ENCODE measurements around the gene HDAC5.

HDAC5 gene

DNA sequence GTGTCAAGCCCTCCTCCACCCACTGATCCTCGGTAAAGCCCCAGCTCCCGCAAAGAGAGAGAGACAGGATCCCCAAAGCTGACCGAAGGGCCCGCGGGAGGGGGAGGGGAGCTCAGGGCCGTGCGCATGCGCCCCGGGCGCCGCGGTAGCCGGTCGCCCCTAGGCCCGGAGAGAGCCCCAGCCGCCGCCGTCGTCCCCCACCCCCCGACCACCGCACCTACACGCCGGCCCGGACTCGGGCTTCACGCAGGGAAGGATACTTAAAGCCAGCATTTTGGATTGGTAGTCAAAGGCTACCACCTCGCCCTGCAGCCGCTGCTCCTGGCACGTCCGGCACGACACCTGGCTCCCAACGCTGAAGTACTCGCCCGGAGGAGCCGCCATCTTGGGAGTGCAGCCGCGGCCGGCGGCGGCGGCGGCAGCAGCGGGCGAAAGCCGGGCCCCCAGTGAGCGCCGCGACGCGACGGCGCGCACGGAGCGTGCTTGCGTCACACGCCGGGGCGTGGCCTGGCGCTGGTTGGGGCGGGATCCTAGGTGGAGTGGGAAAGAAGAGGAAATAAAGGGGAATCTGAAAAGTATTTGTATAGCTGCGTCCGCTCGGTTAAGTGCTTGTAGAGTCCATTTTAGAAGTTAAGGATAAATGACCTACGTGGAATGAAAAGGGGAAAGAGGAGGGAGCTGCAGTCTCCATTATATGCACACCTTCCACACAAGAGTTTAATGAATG lies 57.1 kb downstream of the HDAC5 start, which contains the start of gene LSM12:
TSS of gene LSM12 (minus strand) at position 468 of the 727 bp plus-strand sequence. CDS start at position 384, 84 bp downstream.
- H3K4me3 ChIP-seq (ENCODE audit: low read depth, low read length): peak within 1 kb of the TSS; percentile 86
- TF ChIP-seq, protein P1, sequence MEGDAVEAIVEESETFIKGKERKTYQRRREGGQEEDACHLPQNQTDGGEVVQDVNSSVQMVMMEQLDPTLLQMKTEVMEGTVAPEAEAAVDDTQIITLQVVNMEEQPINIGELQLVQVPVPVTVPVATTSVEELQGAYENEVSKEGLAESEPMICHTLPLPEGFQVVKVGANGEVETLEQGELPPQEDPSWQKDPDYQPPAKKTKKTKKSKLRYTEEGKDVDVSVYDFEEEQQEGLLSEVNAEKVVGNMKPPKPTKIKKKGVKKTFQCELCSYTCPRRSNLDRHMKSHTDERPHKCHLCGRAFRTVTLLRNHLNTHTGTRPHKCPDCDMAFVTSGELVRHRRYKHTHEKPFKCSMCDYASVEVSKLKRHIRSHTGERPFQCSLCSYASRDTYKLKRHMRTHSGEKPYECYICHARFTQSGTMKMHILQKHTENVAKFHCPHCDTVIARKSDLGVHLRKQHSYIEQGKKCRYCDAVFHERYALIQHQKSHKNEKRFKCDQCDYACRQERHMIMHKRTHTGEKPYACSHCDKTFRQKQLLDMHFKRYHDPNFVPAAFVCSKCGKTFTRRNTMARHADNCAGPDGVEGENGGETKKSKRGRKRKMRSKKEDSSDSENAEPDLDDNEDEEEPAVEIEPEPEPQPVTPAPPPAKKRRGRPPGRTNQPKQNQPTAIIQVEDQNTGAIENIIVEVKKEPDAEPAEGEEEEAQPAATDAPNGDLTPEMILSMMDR (IDR thresholded peaks at IDR 0.05; ENCODE audit: control insufficient read depth, extremely low read depth, insufficient read depth): no peak
- DNase-seq (ENCODE audit: low read depth): no peak

DNA sequence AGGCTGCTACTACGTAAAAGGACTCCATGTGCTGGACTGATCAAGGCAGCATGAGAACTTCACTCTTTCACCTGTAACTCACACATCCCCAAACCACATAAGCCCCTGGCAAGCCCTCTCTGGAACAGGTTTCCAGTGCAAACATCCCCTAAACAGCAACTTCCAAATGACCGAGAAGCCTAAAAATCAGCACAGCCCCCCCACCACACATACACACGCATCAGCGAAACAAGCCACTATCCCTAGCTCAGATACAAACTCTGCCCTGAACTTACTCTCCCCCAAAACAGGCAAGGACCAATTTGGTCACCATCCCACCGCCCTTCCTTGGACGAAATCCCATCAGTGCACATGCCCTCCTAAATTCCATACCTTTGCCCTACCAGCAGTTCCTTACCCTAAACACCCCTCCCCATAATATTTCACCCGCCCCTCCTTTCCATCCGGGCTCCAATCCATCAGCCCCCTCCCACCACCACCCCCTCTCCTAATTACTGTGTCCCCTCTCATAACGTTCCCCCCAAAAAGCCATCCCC lies 57.7 kb downstream of the HDAC5 start:
- TF ChIP-seq, protein P1 (IDR thresholded peaks at IDR 0.05; ENCODE audit: control insufficient read depth, extremely low read depth, insufficient read depth): no peak
- no peak for DNase-seq (ENCODE audit: low read depth)

DNA sequence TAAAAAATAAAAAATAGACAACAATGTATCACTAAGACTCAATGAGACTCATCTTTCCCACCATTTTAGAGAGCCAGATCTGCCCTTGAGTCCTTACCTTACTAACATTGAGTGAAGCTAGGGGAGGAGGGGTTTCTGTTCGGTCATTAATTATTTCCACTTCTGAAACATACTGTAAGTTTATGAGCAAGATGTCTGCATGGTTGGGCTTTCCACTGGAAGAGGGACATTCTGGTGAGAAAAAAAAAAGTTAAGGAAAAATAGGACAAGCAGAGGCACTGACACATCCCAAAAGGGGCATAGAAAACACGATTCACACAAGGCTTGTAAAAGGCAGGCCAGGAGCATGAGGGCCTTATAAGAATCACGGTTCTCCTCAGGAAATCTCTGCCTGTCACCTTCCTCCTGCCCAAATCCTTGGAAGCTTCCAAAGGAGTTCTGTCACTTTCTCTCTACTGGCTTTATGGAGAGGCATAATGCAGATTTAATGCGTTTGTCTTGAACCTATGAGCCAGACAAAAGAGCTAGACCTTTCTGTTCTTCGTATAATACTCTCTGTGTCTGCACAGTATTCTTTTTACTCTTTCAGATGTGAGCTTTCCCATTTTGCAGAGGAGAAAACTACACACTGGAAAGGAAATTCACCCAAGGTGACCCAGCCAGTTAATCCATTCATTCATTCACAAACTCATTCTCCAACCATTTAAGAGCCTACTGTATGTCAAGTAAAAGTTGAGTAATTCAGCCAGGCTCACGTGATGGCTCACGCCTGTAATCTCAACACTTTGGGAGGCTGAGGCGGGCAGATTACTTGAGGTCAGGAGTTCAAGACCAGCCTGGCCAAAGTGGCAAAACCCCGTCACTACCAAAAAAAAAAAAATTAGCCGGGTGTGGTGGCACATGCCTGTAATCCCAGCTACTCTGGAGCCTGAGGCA lies 59.5 kb downstream of the HDAC5 start:
- H3K4me3 ChIP-seq (ENCODE audit: low read depth, low read length): no peak overlapping the region
- no peak for DNase-seq (ENCODE audit: low read depth)
- TF ChIP-seq, protein P1 (IDR thresholded peaks at IDR 0.05; ENCODE audit: control insufficient read depth, extremely low read depth, insufficient read depth): no peak

More for the DNA sequence above, 57.7 kb downstream of the HDAC5 start:
- H3K4me3 ChIP-seq (ENCODE audit: low read depth, low read length): peak overlapping the region; percentile 86

DNA sequence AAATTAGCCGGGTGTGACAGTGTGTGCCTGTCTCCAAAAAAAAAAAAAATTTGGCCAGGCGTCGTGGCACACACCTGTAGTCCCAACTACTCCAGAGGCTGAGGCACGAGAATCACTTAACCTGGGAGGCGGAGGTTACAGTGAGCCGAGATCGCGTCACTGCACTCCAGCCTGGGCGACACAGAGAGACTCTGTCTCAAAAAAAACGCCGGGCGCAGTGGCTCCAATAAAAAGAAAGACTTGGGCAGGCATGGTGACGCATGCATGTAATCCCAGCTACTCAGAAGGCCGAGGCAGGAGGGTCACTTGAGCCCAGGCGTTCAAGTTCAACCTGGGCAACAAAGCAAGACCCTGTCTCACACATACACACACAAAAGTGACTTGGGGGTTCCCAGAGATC lies 60.6 kb downstream of the HDAC5 start:
- no peak overlapping the region for H3K4me3 ChIP-seq (ENCODE audit: low read depth, low read length)
- DNase-seq (ENCODE audit: low read depth): no peak
- TF ChIP-seq, protein P1 (IDR thresholded peaks at IDR 0.05; ENCODE audit: control insufficient read depth, extremely low read depth, insufficient read depth): no peak

DNA sequence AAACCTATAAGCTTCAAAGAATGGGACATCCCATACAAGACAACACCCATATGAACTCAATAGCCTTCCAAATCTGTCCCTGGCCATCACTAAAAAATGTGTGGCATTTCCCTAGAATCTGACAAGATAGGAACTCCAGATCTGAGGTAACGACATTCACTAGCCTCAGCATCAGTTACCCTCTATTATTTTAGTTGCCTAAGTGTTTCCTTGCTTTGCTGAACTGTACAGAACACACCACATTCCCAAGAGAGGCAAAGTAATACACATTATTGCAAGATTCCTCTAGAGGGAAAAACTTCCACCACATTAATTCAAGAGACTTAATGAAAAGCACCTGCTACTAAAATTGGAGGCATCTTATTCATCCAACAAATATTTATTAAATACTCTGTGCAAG lies 62.0 kb downstream of the HDAC5 start:
- no peak overlapping the region for H3K4me3 ChIP-seq (ENCODE audit: low read depth, low read length)
- TF ChIP-seq, protein P1 (IDR thresholded peaks at IDR 0.05; ENCODE audit: control insufficient read depth, extremely low read depth, insufficient read depth): no peak
- no peak for DNase-seq (ENCODE audit: low read depth)

DNA sequence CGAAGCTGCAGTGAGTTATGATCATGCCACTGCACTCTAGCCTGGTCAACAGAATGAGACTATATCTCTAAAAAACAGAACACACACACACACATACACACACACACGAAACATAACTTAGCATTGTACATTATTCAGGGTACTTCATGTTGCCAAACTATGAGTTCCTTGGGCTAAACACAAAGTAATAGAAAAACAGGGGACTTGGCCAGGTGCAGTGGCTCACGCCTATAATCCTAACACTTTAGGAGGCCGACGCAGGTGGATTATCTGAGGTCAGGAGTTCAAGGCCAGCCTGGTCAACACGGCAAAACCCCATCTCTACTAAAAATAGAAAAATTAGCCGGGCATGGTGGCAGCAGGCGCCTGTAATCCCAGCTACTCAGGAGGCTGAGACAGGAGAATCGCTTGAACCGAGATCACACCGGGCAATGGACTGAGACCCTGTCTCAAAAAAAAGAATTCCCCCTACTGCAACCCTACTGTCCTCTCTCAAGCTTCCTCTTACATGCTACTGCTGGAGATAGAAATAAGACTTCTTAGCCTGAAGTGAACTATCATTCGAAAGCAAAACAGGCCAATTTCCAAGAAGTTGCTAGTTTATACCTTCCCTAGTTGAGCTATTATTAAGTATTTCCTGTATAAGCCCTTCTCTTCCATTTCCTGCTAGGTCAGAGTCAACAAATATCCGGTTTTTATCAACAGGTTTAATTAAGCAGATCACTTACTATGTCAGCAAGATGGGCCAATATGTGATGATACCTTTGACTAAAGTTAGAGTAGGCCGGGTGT lies 64.1 kb downstream of the HDAC5 start:
- no peak overlapping the region for H3K4me3 ChIP-seq (ENCODE audit: low read depth, low read length)
- DNase-seq (ENCODE audit: low read depth): no peak
- TF ChIP-seq, protein P1 (IDR thresholded peaks at IDR 0.05; ENCODE audit: control insufficient read depth, extremely low read depth, insufficient read depth): no peak
